Ishikawa (cell line): ENCODE results near the gene NOTCH1.

Experiments
- CEBPB ChIP-seq: IDR thresholded peaks from 2 replicates; pipeline ENCODE4 v1.6.1; 2012
- CREB1 ChIP-seq: IDR thresholded peaks from 2 replicates; pipeline ENCODE4 v1.6.1; 2012; ENCODE audit warnings: low read depth
- EGR1 ChIP-seq: IDR thresholded peaks from 2 replicates; pipeline ENCODE4 v1.6.1; 2012
- EP300 ChIP-seq: IDR thresholded peaks from 2 replicates; pipeline ENCODE4 v1.6.1; 2012; ENCODE audit warnings: borderline replicate concordance
- FOXM1 ChIP-seq: IDR thresholded peaks from 2 replicates; pipeline ENCODE4 v1.6.1; 2012; ENCODE audit warnings: low read depth, borderline replicate concordance
- NFIC ChIP-seq: IDR thresholded peaks from 2 replicates; pipeline ENCODE4 v1.6.1; 2012
- RAD21 ChIP-seq: IDR thresholded peaks from 2 replicates; pipeline ENCODE4 v1.6.1; 2012; ENCODE audit warnings: low read depth
- TAF1 ChIP-seq: IDR thresholded peaks from 2 replicates; pipeline ENCODE4 v1.6.1; 2012; ENCODE audit warnings: low read depth, mild to moderate bottlenecking
- TCF12 ChIP-seq: IDR thresholded peaks from 2 replicates; pipeline ENCODE4 v1.6.1; 2012; ENCODE audit warnings: low read depth
- TEAD4 ChIP-seq: IDR thresholded peaks from 2 replicates; pipeline ENCODE4 v1.6.1; 2012
- YY1 ChIP-seq: IDR thresholded peaks from 2 replicates; pipeline ENCODE4 v1.6.1; 2012; ENCODE audit warnings: low read depth
- ZBTB7A ChIP-seq: IDR thresholded peaks from 2 replicates; pipeline ENCODE4 v1.6.1; 2012; ENCODE audit warnings: low read depth
- TF ChIP-seq, protein P1 (sequence below): IDR thresholded peaks from 2 replicates; pipeline ENCODE4 v1.6.1; 2012
- TF ChIP-seq, protein P2 (sequence below): IDR thresholded peaks from 2 replicates; pipeline ENCODE4 v1.6.1; 2012
- TF ChIP-seq, protein P3 (sequence below): IDR thresholded peaks from 2 replicates; pipeline ENCODE4 v1.6.1; 2012; ENCODE audit warnings: low read depth, mild to moderate bottlenecking

Gene NOTCH1

DNA sequence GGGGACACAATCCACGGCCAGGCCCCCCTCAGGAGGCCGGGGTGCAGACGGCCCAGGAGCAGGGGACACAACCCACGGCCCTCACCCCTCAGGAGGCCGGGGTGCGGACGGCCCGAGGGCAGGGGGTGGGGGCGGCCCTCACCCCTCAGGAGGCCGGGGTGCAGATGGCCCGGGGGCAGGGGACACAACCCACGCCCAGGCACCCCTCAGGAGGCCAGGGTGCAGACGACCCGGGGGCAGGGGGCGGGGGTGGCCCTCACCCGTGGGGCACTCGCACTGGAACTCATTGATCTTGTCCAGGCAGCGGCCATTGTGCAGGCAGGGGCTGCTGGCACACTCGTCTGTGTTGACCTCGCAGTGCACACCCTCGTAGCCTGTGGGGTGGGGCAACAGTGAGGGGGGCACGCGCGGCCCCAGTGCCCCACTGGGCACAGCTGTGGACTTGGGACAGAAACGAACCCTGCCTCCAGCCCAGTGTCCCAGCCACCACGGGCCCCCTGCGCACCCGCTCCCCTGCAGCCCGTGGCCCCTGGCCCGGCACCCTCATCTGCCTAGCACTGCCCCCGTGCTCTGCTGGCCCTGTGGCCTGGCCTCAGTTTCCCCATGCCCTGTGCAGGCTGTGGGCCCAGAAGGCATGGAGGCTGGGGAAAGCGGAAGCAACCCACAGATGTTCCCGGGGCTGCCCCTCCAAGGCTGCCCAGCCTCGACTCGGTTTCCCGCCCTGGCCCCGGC lies 28.7 kb downstream of the NOTCH1 start:
- TF ChIP-seq EP300 = no peak
- TF ChIP-seq YY1 = no peak
- TF ChIP-seq, protein P1, sequence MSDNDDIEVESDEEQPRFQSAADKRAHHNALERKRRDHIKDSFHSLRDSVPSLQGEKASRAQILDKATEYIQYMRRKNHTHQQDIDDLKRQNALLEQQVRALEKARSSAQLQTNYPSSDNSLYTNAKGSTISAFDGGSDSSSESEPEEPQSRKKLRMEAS = no peak
- TF ChIP-seq, protein P2, sequence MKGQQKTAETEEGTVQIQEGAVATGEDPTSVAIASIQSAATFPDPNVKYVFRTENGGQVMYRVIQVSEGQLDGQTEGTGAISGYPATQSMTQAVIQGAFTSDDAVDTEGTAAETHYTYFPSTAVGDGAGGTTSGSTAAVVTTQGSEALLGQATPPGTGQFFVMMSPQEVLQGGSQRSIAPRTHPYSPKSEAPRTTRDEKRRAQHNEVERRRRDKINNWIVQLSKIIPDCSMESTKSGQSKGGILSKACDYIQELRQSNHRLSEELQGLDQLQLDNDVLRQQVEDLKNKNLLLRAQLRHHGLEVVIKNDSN = no peak
- no peak for TF ChIP-seq RAD21
- TF ChIP-seq TAF1 = no peak
- TF ChIP-seq, protein P3, sequence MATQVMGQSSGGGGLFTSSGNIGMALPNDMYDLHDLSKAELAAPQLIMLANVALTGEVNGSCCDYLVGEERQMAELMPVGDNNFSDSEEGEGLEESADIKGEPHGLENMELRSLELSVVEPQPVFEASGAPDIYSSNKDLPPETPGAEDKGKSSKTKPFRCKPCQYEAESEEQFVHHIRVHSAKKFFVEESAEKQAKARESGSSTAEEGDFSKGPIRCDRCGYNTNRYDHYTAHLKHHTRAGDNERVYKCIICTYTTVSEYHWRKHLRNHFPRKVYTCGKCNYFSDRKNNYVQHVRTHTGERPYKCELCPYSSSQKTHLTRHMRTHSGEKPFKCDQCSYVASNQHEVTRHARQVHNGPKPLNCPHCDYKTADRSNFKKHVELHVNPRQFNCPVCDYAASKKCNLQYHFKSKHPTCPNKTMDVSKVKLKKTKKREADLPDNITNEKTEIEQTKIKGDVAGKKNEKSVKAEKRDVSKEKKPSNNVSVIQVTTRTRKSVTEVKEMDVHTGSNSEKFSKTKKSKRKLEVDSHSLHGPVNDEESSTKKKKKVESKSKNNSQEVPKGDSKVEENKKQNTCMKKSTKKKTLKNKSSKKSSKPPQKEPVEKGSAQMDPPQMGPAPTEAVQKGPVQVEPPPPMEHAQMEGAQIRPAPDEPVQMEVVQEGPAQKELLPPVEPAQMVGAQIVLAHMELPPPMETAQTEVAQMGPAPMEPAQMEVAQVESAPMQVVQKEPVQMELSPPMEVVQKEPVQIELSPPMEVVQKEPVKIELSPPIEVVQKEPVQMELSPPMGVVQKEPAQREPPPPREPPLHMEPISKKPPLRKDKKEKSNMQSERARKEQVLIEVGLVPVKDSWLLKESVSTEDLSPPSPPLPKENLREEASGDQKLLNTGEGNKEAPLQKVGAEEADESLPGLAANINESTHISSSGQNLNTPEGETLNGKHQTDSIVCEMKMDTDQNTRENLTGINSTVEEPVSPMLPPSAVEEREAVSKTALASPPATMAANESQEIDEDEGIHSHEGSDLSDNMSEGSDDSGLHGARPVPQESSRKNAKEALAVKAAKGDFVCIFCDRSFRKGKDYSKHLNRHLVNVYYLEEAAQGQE = no peak
- no peak for TF ChIP-seq TEAD4
- no peak for TF ChIP-seq TCF12
- no peak for TF ChIP-seq FOXM1
- TF ChIP-seq CEBPB = no peak
- no peak for TF ChIP-seq EGR1

DNA sequence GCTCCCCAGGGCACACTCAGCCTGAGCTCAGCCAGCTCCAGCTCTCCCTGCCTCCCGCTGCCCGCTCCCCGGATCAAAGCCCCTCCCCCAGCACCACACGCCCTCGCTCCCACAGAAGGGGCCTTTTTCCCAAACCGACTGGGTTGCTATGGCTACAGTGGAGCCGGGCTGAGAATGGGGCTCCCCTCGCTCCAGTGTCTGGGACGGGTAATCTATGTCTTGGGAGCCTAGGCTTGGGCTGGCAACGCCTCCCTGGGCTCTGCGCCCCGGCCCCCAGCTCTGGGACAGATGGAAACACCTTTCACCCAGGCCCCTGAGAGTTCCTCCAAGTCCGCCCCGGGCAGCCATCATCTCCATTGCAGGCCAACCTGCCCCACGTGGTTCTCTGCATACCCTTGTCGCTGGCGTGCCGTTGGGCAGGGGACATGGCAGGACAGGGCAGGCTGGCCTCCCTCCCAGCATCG lies 29.6 kb downstream of the NOTCH1 start:
- TF ChIP-seq ZBTB7A (no peak), TEAD4 (no peak), EP300 (no peak), NFIC (no peak), EGR1 (no peak), TAF1 (no peak), CEBPB (no peak), FOXM1 (no peak), RAD21 (no peak), YY1 (no peak), TCF12 (no peak), CREB1 (no peak)
- TF ChIP-seq, protein P1 = no peak
- TF ChIP-seq, protein P2 = no peak
- TF ChIP-seq, protein P3 = no peak

DNA sequence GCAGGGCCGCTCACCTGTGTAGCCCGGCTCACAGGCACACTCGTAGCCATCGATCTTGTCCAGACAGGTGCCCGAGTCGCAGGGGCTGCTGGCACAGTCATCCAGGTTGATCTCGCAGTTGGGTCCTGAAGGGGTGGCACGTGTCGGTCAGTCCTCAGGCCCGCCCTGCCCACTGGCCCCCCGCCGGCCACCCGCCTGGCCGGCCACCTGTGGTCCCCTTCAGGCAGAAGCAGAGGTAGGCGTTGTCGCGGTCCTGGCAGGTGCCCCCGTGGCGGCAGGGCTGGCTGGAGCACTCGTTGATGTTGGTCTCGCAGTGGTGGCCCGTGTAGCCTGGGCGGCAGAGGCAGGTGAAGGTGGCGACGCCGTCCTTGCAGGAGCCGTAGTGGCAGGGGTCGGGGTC lies 30.6 kb downstream of the NOTCH1 start:
- TF ChIP-seq RAD21 (no peak), TAF1 (no peak), EGR1 (no peak), CEBPB (no peak), NFIC (no peak)

DNA sequence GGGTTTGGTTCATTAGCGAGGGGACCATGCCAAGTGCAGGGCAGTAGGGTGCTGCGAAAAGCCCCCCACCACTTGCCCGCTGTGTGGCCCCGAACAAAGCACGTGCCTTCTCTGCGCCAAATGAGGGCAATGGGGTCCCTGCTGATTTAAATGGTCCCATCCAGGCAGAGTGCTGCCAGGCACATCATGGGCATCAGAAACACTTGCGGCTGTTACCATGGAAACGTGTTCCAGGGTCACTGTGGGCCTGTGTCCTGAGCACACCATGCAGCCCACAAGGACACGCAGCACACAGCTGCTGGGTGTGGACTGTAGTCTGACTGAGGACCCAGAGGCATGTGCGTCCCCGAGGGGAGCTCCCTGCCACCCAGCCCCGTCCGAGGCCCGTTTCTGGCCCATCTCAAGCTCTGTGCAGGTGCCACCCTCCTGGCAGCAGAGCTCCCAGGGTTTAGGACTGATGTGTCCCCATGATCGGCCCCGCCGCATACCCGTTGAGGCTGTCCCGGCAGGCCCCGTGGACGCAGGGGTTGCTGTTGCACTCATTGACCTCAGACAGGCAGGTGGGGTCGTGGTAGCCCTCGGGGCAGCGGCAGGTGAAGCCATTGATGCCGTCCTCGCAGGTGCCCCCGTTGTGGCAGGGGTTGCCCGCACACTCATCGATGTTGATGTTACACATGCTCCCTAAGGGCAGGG lies 31.7 kb downstream of the NOTCH1 start:
- TF ChIP-seq TAF1 (no peak), RAD21 (no peak), NFIC (no peak), EP300 (no peak), CEBPB (no peak), YY1 (no peak)

DNA sequence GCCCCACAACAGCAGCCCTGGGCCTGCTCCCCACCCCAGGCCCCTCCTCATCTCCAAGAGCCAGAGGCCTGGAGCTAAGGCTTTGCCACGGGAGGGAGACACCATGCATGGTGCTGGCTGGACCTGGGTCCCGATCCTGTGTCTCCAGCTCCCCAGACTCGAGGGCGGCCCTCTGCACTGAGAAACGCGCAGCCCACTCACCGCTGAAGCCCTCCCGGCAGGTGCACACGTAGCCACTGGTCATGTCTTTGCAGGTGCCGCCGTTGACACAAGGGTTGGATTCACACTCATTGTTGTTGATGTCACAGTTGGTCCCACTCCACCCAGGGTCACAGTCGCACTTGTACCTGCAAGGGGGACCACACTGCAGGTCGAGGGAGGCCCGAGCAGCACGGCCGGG lies 32.7 kb downstream of the NOTCH1 start:
- TF ChIP-seq TCF12 (no peak), RAD21 (no peak), YY1 (no peak), CEBPB (no peak), EGR1 (no peak), ZBTB7A (no peak), CREB1 (no peak), TAF1 (no peak)
- TF ChIP-seq, protein P1 = no peak
